HepG2 (cell line): ENCODE results near the gene CEBPA. TPM values are rescaled to one million over a fixed set of nuclear protein-coding genes. Genes with fewer than 3 reads are reported as not detected.
A peak's percentile ranks its signal among the peaks of the same experiment; 100 is the strongest.

Source experiments
- ARID2 ChIP-seq: sonication (generic); formaldehyde crosslinking; IDR thresholded peaks from 2 replicates; pipeline ENCODE4 v1.8.1; 2022; ENCODE audit warnings: mild to moderate bottlenecking, missing genetic modification reagents, borderline replicate concordance
- EP300 ChIP-seq, 3 experiments: sonication (generic) in 1 of 3; formaldehyde crosslinking in 1 of 3; IDR thresholded peaks; 2 replicates each; pipeline versions ENCODE4 v1.5.1 to v1.6.1; 2011 to 2020; ENCODE audit warnings: low read depth in 2 of 3, low read length in 2 of 3, borderline replicate concordance in 1 of 3, improper control_type of control experiment in 1 of 3, mild to moderate bottlenecking in 1 of 3, missing genetic modification reagents in 1 of 3, moderate library complexity in 1 of 3
- FLYWCH1 ChIP-seq: sonication (generic); formaldehyde crosslinking; IDR thresholded peaks from 2 replicates; pipeline ENCODE4 v1.8.1; 2023; ENCODE audit warnings: mild to moderate bottlenecking, missing genetic modification reagents
- FOXJ3 ChIP-seq: sonication (generic); formaldehyde crosslinking; IDR thresholded peaks from 2 replicates; pipeline ENCODE4 v1.4.0; 2020; ENCODE audit warnings: missing genetic modification reagents, mild to moderate bottlenecking, borderline replicate concordance
- HES4 ChIP-seq: sonication (generic); formaldehyde crosslinking; IDR thresholded peaks from 2 replicates; pipeline ENCODE4 v1.9.0; 2021; ENCODE audit warnings: mild to moderate bottlenecking, missing genetic modification reagents, borderline replicate concordance
- MIER2 ChIP-seq: IDR thresholded peaks from 2 replicates; pipeline ENCODE4 v1.6.1; 2016; ENCODE audit warnings: missing biosample characterization, missing genetic modification reagents
- NFRKB ChIP-seq: fragments of 450-650 bp; IDR thresholded peaks from 2 replicates; pipeline ENCODE4 v1.6.1; 2017
- ONECUT2 ChIP-seq: sonication (generic); formaldehyde crosslinking; IDR thresholded peaks from 2 replicates; pipeline ENCODE4 v1.4.0; 2020; ENCODE audit warnings: missing genetic modification reagents
- SAP130 ChIP-seq: IDR thresholded peaks from 2 replicates; pipeline ENCODE4 v1.6.1; 2016; ENCODE audit warnings: low read depth
- SKI ChIP-seq: fragments of 450-650 bp; IDR thresholded peaks from one replicate; pipeline ENCODE4 v1.6.1; 2018; ENCODE audit warnings: mild to moderate bottlenecking; ENCODE audit not compliant: partially characterized antibody
- SMARCE1 ChIP-seq: fragments of 450-650 bp; IDR thresholded peaks from 2 replicates; pipeline ENCODE4 v1.6.1; 2017; ENCODE audit warnings: borderline replicate concordance
- TEAD3 ChIP-seq: optimal IDR thresholded peaks from 2 replicates; pipeline ENCODE3; 2016; ENCODE audit warnings: borderline replicate concordance
- ZKSCAN5 ChIP-seq: sonication (generic); formaldehyde crosslinking; IDR thresholded peaks from 2 replicates; pipeline ENCODE4 v1.5.1; 2020; ENCODE audit warnings: mild to moderate bottlenecking, missing genetic modification reagents
- ZNF10 ChIP-seq: sonication (generic); formaldehyde crosslinking; IDR thresholded peaks from 2 replicates; pipeline ENCODE4 v1.4.0; 2020; ENCODE audit warnings: mild to moderate bottlenecking, low read depth, missing genetic modification reagents, borderline replicate concordance
- ZNF136 ChIP-seq: sonication (generic); formaldehyde crosslinking; IDR thresholded peaks from 2 replicates; pipeline ENCODE4 v1.8.1; 2022; ENCODE audit warnings: low read depth, mild to moderate bottlenecking, moderate library complexity, missing genetic modification reagents
- ZNF282 ChIP-seq: fragments of 450-650 bp; IDR thresholded peaks from 2 replicates; pipeline ENCODE4 v1.6.1; 2018; ENCODE audit not compliant: partially characterized antibody
- ZNF672 ChIP-seq: sonication (generic); formaldehyde crosslinking; IDR thresholded peaks from 2 replicates; pipeline ENCODE4 v1.8.1; 2022; ENCODE audit warnings: missing genetic modification reagents
- ZNF772 ChIP-seq: sonication (generic); formaldehyde crosslinking; IDR thresholded peaks from 2 replicates; pipeline ENCODE4 v1.5.0; 2020; ENCODE audit warnings: mild to moderate bottlenecking, missing genetic modification reagents
- ZNF782 ChIP-seq: sonication (generic); formaldehyde crosslinking; IDR thresholded peaks from 2 replicates; pipeline ENCODE4 v1.4.0; 2020; ENCODE audit warnings: missing genetic modification reagents, mild to moderate bottlenecking, borderline replicate concordance
- polyA plus RNA-seq, 8 experiments: library from polyadenylated mRNA; depleted of rRNA in 3 of 8; stranded (reverse) in 7 of 8; unstranded in 1 of 8; fragments of >200 nt; fragmentation: Illumina TruSeq in 4 of 8; extraction: Trizol in 4 of 8; gene quantifications; 2 replicates each; pipeline versions ENCODE4 v1.2.1 to v1.2.3, GENCODE V29; 2011 to 2016; ENCODE audit warnings: low read depth in 4 of 8, missing spikeins in 1 of 8, mixed read lengths in 1 of 8; ENCODE audit not compliant: insufficient read depth in 1 of 8
- total RNA-seq, 5 experiments: library from RNA; depleted of rRNA; stranded (reverse); fragments of >200 nt; fragmentation: Illumina TruSeq; extraction: Trizol; gene quantifications; 2 replicates each; pipeline ENCODE4 v1.2.3, GENCODE V29; 2016; ENCODE audit warnings: low read depth in 1 of 5
- TF ChIP-seq, protein P1 (sequence below): sonication (generic); formaldehyde crosslinking; IDR thresholded peaks from 2 replicates; pipeline ENCODE4 v1.9.0; 2022; ENCODE audit warnings: missing genetic modification reagents, mild to moderate bottlenecking, borderline replicate concordance
- TF ChIP-seq, protein P2 (sequence below): sonication (generic); formaldehyde crosslinking; IDR thresholded peaks from 2 replicates; pipeline ENCODE4 v1.4.0; 2020; ENCODE audit warnings: missing genetic modification reagents; ENCODE audit errors: not compliant biosample characterization
- TF ChIP-seq, protein P3 (sequence below): sonication (generic); formaldehyde crosslinking; IDR thresholded peaks from 2 replicates; pipeline ENCODE4 v1.8.0; 2023; ENCODE audit warnings: mild to moderate bottlenecking, missing genetic modification reagents
- TF ChIP-seq, protein P4 (sequence below): sonication (generic); formaldehyde crosslinking; IDR thresholded peaks from 2 replicates; pipeline ENCODE4 v1.8.0; 2022; ENCODE audit warnings: mild to moderate bottlenecking, missing genetic modification reagents, moderate library complexity
- TF ChIP-seq, protein P5 (sequence below): sonication (generic); formaldehyde crosslinking; IDR thresholded peaks from 2 replicates; pipeline ENCODE4 v1.9.0; 2021; ENCODE audit warnings: missing genetic modification reagents, mild to moderate bottlenecking, borderline replicate concordance

Gene CEBPA
- total and polyA plus RNA-seq, 2 of the 13 experiments (the other 11 are each of a cell fraction or from before 2014, with no cell fraction given): 24.8 to 103 TPM

DNA sequence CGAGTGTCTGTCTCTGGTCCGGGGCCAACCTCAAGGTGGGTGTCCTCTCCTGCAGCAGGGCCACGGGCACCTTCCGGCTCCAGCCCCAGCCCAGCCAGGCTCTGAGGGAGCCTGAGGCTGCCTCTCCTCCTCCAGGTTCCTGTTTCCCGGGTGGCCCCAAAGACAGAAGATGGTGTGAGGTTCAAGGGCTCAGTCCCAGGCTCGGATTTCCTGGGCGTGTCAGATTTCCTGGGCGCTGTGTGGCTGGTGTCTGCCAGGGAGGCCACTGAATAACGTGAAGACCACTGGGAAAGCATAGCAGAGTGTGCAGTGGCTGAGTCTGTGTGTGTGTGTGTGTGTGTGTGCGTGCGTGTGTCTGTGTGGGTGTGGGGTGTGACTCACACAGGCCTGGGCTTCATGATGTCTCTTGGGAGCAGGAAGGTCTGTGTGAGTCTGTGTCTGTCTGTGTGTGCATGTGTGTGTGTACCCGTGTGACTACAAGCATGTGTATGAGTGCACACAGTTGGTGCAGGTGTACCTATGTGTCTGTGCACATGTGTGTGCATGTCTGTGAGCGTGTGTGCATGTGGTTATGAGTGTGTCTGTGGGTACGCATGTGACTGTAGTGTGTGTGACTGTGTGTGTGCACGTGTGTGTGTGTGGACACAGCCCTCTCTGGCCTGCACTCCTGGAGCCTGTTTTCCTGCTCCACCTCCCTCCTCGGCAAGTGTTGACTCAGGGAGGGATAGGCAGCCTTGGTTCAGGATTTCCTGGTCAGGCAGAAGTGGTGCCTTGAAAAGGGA lies 28.3 kb downstream of the CEBPA start (continued):
- TF ChIP-seq SKI (no peak), ZNF136 (CRISPR knock-in tag) (0 out of 2 replicates have a peak, but pooled peaks have one; percentile 11), EP300 (IDR thresholded peaks at IDR 0.05; ENCODE audit: low read depth in 2 of 2, low read length in 2 of 2) (peak in 1 of 2 experiments; percentile 34; a peak in 1 of 4 replicates), EP300 (CRISPR knock-in tag; IDR thresholded peaks at IDR 0.05; ENCODE audit: borderline replicate concordance) (peak; percentile 57), NFRKB (no peak), ZNF282 (no peak), ONECUT2 (CRISPR knock-in tag) (no peak), ZNF10 (no peak), SMARCE1 (no peak), FLYWCH1 (CRISPR knock-in tag) (no peak), ZNF672 (CRISPR knock-in tag) (no peak), SAP130 (peak; percentile 79), ARID2 (no peak), HES4 (CRISPR knock-in tag) (no peak; the same call in 1 of the 2 replicates), ZNF772 (CRISPR knock-in tag) (peak; percentile 66; the same call in 1 of the 2 replicates), TEAD3 (CRISPR knock-in tag) (peak; percentile 64), ZKSCAN5 (CRISPR knock-in tag) (no peak), ZNF782 (CRISPR knock-in tag) (no peak), MIER2 (CRISPR knock-in tag) (no peak; the same call in 1 of the 2 replicates), FOXJ3 (CRISPR knock-in tag) (no peak)
- TF ChIP-seq, protein P1, sequence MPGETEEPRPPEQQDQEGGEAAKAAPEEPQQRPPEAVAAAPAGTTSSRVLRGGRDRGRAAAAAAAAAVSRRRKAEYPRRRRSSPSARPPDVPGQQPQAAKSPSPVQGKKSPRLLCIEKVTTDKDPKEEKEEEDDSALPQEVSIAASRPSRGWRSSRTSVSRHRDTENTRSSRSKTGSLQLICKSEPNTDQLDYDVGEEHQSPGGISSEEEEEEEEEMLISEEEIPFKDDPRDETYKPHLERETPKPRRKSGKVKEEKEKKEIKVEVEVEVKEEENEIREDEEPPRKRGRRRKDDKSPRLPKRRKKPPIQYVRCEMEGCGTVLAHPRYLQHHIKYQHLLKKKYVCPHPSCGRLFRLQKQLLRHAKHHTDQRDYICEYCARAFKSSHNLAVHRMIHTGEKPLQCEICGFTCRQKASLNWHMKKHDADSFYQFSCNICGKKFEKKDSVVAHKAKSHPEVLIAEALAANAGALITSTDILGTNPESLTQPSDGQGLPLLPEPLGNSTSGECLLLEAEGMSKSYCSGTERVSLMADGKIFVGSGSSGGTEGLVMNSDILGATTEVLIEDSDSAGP (CRISPR knock-in tag): peak; percentile 68
- TF ChIP-seq, protein P2, sequence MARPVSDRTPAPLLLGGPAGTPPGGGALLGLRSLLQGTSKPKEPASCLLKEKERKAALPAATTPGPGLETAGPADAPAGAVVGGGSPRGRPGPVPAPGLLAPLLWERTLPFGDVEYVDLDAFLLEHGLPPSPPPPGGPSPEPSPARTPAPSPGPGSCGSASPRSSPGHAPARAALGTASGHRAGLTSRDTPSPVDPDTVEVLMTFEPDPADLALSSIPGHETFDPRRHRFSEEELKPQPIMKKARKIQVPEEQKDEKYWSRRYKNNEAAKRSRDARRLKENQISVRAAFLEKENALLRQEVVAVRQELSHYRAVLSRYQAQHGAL (CRISPR knock-in tag): no peak
- TF ChIP-seq, protein P3, sequence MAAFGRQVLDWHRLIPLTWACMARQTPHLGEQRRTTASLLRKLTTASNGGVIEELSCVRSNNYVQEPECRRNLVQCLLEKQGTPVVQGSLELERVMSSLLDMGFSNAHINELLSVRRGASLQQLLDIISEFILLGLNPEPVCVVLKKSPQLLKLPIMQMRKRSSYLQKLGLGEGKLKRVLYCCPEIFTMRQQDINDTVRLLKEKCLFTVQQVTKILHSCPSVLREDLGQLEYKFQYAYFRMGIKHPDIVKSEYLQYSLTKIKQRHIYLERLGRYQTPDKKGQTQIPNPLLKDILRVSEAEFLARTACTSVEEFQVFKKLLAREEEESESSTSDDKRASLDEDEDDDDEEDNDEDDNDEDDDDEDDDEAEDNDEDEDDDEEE (CRISPR knock-in tag): no peak
- TF ChIP-seq, protein P4, sequence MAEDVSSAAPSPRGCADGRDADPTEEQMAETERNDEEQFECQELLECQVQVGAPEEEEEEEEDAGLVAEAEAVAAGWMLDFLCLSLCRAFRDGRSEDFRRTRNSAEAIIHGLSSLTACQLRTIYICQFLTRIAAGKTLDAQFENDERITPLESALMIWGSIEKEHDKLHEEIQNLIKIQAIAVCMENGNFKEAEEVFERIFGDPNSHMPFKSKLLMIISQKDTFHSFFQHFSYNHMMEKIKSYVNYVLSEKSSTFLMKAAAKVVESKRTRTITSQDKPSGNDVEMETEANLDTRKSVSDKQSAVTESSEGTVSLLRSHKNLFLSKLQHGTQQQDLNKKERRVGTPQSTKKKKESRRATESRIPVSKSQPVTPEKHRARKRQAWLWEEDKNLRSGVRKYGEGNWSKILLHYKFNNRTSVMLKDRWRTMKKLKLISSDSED (CRISPR knock-in tag): no peak
- TF ChIP-seq, protein P5, sequence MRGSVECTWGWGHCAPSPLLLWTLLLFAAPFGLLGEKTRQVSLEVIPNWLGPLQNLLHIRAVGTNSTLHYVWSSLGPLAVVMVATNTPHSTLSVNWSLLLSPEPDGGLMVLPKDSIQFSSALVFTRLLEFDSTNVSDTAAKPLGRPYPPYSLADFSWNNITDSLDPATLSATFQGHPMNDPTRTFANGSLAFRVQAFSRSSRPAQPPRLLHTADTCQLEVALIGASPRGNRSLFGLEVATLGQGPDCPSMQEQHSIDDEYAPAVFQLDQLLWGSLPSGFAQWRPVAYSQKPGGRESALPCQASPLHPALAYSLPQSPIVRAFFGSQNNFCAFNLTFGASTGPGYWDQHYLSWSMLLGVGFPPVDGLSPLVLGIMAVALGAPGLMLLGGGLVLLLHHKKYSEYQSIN (CRISPR knock-in tag): no peak; the same call in 1 of the 2 replicates
